Stimulated activated CD4-positive, alpha-beta T cell treated with anti-CD3 and anti-CD28 coated beads, TNF-alpha, amount 100 ng/mL, for 1 hour (primary cell): ENCODE results near the gene CLIC2.

Source experiments
- DNase-seq, 3 donors: peaks; one replicate each; pipeline ENCODE4 v3.0.0-alpha.2; 2020; ENCODE audit warnings: low read depth in 3 of 3, low spot score in 1 of 3

The CLIC2 gene

GRCh38 chrX:155262970-155263754 lies 71.3 kb downstream of the CLIC2 start:
- no peak for DNase-seq

GRCh38 chrX:155259752-155260151 lies 74.7 kb downstream of the CLIC2 start:
- no peak for DNase-seq

- DNase-seq = no peak
Observed at GRCh38 chrX:155251391-155251790, 83.0 kb downstream of the CLIC2 start.

GRCh38 chrX:155247497-155247896 lies 86.9 kb downstream of the CLIC2 start:
- DNase-seq = no peak

GRCh38 chrX:155246748-155247147 lies 87.7 kb downstream of the CLIC2 start:
- no peak for DNase-seq

- no peak for DNase-seq
Observed at GRCh38 chrX:155242300-155242699, 92.1 kb downstream of the CLIC2 start.

- DNase-seq = no peak
Observed at GRCh38 chrX:155237719-155238118, 96.7 kb downstream of the CLIC2 start.

- no peak for DNase-seq
Observed at GRCh38 chrX:155235891-155236290, 98.5 kb downstream of the CLIC2 start.

GRCh38 chrX:155231163-155231562 lies 103.3 kb downstream of the CLIC2 start:
- no peak for DNase-seq
